ENCODE measurements around the gene LCE5A. TPM values are rescaled to one million over a fixed set of nuclear protein-coding genes. Genes with fewer than 3 reads are reported as not detected.
"Not testable (repeated sequence)": the region's sequence is repeated elsewhere in the genome, so short reads cannot be mapped to it uniquely, and the experiment has no call there.

The LCE5A gene
- total RNA-seq, 2 experiments from 2014 or later = not detected

GRCh38 chr1:152487871-152488270, 22.7 kb upstream of the LCE5A start:
- ChIA-PET CTCF (no interaction called here), POLR2A (no interaction called here)
- Mint-ChIP-seq H3K4me3 (no peak overlapping the region), H3K36me3 (ENCODE audit: low read depth) (no peaks in the 10 kb centered on the region), H3K27ac (no peak overlapping the region), H3K27me3 (peaks cover 3% of the 10 kb centered on the region), H3K4me1 (ENCODE audit: low read depth) (peaks cover 4% of the 10 kb centered on the region), H3K9me3 (peaks cover 2% of the 10 kb centered on the region)
- ATAC-seq (no peak), DNase-seq (no peak)
- intact Hi-C loops (cut with micrococcal nuclease) = no loop called here
- TF ChIP-seq, protein P1, sequence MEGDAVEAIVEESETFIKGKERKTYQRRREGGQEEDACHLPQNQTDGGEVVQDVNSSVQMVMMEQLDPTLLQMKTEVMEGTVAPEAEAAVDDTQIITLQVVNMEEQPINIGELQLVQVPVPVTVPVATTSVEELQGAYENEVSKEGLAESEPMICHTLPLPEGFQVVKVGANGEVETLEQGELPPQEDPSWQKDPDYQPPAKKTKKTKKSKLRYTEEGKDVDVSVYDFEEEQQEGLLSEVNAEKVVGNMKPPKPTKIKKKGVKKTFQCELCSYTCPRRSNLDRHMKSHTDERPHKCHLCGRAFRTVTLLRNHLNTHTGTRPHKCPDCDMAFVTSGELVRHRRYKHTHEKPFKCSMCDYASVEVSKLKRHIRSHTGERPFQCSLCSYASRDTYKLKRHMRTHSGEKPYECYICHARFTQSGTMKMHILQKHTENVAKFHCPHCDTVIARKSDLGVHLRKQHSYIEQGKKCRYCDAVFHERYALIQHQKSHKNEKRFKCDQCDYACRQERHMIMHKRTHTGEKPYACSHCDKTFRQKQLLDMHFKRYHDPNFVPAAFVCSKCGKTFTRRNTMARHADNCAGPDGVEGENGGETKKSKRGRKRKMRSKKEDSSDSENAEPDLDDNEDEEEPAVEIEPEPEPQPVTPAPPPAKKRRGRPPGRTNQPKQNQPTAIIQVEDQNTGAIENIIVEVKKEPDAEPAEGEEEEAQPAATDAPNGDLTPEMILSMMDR (IDR thresholded peaks at IDR 0.05) = no peak

DNA sequence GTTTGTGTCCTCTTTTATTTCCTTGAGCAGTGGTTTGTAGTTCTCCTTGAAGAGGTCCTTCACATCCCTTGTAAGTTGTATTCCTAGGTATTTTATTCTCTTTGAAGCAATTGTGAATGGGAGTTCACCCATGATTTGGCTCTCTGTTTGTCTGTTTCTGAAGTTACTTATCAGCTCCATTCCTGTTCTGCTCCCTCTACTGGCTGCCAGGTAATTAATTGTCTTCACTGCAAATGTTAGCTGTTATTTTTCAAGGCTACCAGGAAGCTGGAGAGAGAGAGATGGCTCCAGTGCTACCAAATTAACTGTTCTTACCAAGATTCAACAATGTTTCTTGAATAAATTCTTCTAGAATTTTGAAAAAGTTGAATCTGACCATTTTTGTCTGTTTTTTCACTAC, 19.1 kb upstream of the LCE5A start:
- intact Hi-C loops (cut with micrococcal nuclease); H3K4me1 Mint-ChIP-seq (ENCODE audit: low read depth); DNase-seq; ATAC-seq; H3K27ac Mint-ChIP-seq; H3K9me3 Mint-ChIP-seq; POLR2A ChIA-PET; H3K4me3 Mint-ChIP-seq; H3K36me3 Mint-ChIP-seq (ENCODE audit: low read depth): not testable (repeated sequence)
- CTCF ChIA-PET = interaction anchor here (0.7 to 2.8 kb wide), 5 partner anchors 10 to 306 kb away, joined by 3 to 13 read pairs (median 4); no protein-coding TSS in a partner anchor
- peaks cover 10% of the 10 kb centered on the region for H3K27me3 Mint-ChIP-seq

- DNase-seq (peak; percentile 33), ATAC-seq (no peak)
- no peak overlapping the region for H3K27ac Mint-ChIP-seq
- ChIA-PET POLR2A (no interaction called here), CTCF (no interaction called here)
- H3K9me3 Mint-ChIP-seq = no peaks in the 10 kb centered on the region
- no peaks in the 10 kb centered on the region for H3K4me1 Mint-ChIP-seq (ENCODE audit: low read depth)
- no peak overlapping the region for H3K4me3 Mint-ChIP-seq
- TF ChIP-seq, protein P1 (IDR thresholded peaks at IDR 0.05) = no peak
- peaks cover 7% of the 10 kb centered on the region for H3K27me3 Mint-ChIP-seq
- intact Hi-C loops (cut with micrococcal nuclease) = no loop called here
- H3K36me3 Mint-ChIP-seq (ENCODE audit: low read depth) = no peaks in the 10 kb centered on the region
These were observed 15.4 kb upstream of the LCE5A start for GRCh38 chr1:152495066-152495675.

- TF ChIP-seq, protein P1 (IDR thresholded peaks at IDR 0.05) = no peak
- CTCF ChIA-PET = interaction anchor here (1.1 kb wide), 1 partner anchor 36 kb away, joined by 4 read pairs; no protein-coding TSS in a partner anchor
- H3K36me3 Mint-ChIP-seq (ENCODE audit: low read depth) = no peaks in the 10 kb centered on the region
- intact Hi-C loops (cut with micrococcal nuclease) = no loop called here
- H3K4me3 Mint-ChIP-seq = no peak overlapping the region
- POLR2A ChIA-PET = no interaction called here
- H3K27ac Mint-ChIP-seq = no peak overlapping the region
- no peaks in the 10 kb centered on the region for H3K4me1 Mint-ChIP-seq (ENCODE audit: low read depth)
- ATAC-seq = no peak
- peaks cover 7% of the 10 kb centered on the region for H3K27me3 Mint-ChIP-seq
- no peaks in the 10 kb centered on the region for H3K9me3 Mint-ChIP-seq
- no peak for DNase-seq
These were observed 13.3 kb upstream of the LCE5A start for GRCh38 chr1:152497273-152497672.

GRCh38 chr1:152501704-152502103, 8.9 kb upstream of the LCE5A start:
- DNase-seq (no peak), ATAC-seq (no peak)
- Mint-ChIP-seq H3K9me3 (no peaks in the 10 kb centered on the region), H3K4me1 (ENCODE audit: low read depth) (no peaks in the 10 kb centered on the region), H3K4me3 (no peak overlapping the region), H3K27ac (no peak overlapping the region), H3K27me3 (no peaks in the 10 kb centered on the region), H3K36me3 (ENCODE audit: low read depth) (no peaks in the 10 kb centered on the region)
- intact Hi-C loops (cut with micrococcal nuclease) = no loop called here
- POLR2A ChIA-PET = no interaction called here
- TF ChIP-seq, protein P1 (IDR thresholded peaks at IDR 0.05) = no peak
- CTCF ChIA-PET = interaction anchor here (1.0 kb wide), 1 partner anchor 10 kb away, joined by 4 read pairs; no protein-coding TSS in a partner anchor

Measured in activated CD8-positive, alpha-beta T cell treated with anti-CD3 and anti-CD28 coated beads for 36 hours (primary cell).